H1 (cell line): ENCODE measurements around the gene CHCHD3. TPM values are rescaled to one million over a fixed set of nuclear protein-coding genes. Genes with fewer than 3 reads are reported as not detected.

ENCODE experiments used
- CTCF ChIA-PET: fragments of 300-600 bp; sonication (Branson Sonifier 250); formaldehyde crosslinking; loops from one replicate; lab custom pipeline; 2021; ENCODE audit not compliant: partially characterized antibody; lab: Charles Lee
- POLR2A ChIA-PET: fragments of 300-600 bp; sonication (Branson Sonifier 250); formaldehyde crosslinking; loops from one replicate; lab custom pipeline; 2021; ENCODE audit warnings: inconsistent platforms; ENCODE audit not compliant: partially characterized antibody; lab: Charles Lee
- DNase-seq, 2 experiments: peaks; one replicate each; pipeline versions ENCODE4 v3.0.0 to v3.0.0-alpha.2; 2010 to 2022; ENCODE audit warnings: low spot score in 2 of 2, low read depth in 1 of 2, mixed read lengths in 1 of 2
- FAIRE-seq: peaks from 2 replicates; lab custom pipeline; 2011; peaks lifted over from hg19 to GRCh38; lab: Jason Lieb, UNC
- H2AFZ ChIP-seq: 2 replicates; pipeline ENCODE4 v1.8.1; 2012; ENCODE audit warnings: low read length, inconsistent platforms
- H2AK5ac ChIP-seq: 2 replicates; pipeline ENCODE4 v1.6.1; 2013; ENCODE audit warnings: low read depth, low read length
- H2BK120ac ChIP-seq: replicated peaks from 2 replicates; pipeline ENCODE3; 2013; ENCODE audit warnings: low read depth, low read length, inconsistent platforms
- H2BK12ac ChIP-seq: 2 replicates; pipeline ENCODE4 v1.6.1; 2013; ENCODE audit warnings: low read depth, low read length
- H2BK15ac ChIP-seq: 2 replicates; pipeline ENCODE4 v1.6.1; 2013; ENCODE audit warnings: low read length
- H2BK20ac ChIP-seq: 2 replicates; pipeline ENCODE4 v1.6.1; 2013; ENCODE audit warnings: low read length
- H2BK5ac ChIP-seq: 2 replicates; pipeline ENCODE4 v1.6.1; 2013; ENCODE audit warnings: low read depth, low read length
- H3K14ac ChIP-seq: 2 replicates; pipeline ENCODE4 v1.6.1; 2013; ENCODE audit warnings: inconsistent platforms; ENCODE audit not compliant: insufficient read length
- H3K18ac ChIP-seq: 2 replicates; pipeline ENCODE4 v1.6.1; 2013; ENCODE audit warnings: low read length; ENCODE audit errors: extremely low read depth
- H3K23ac ChIP-seq: 2 replicates; pipeline ENCODE4 v1.6.1; 2013; ENCODE audit warnings: inconsistent platforms; ENCODE audit not compliant: insufficient read length
- H3K23me2 ChIP-seq: 2 replicates; pipeline ENCODE4 v1.6.1; 2013; ENCODE audit warnings: low read depth, low read length
- H3K27ac ChIP-seq: 2 replicates; pipeline ENCODE4 v1.6.1; 2011; ENCODE audit warnings: low read depth, low read length, inconsistent platforms
- H3K27me3 ChIP-seq, 4 experiments: replicated peaks in 1 of 4; 1 replicate in 1 of 4; 2 replicates in 3 of 4; pipeline versions ENCODE4 v1.6.1 to v1.8.1; 2011 to 2013; ENCODE audit warnings: low read length in 3 of 4, mild to moderate bottlenecking in 3 of 4, inconsistent platforms in 2 of 4, mixed read lengths in 2 of 4, moderate library complexity in 1 of 4; ENCODE audit not compliant: control insufficient read depth in 3 of 4, insufficient read depth in 3 of 4; ENCODE audit errors: extremely low read depth in 1 of 4
- H3K36me3 ChIP-seq, 4 experiments: 2 replicates each; pipeline versions ENCODE4 v1.6.1 to v1.8.1; 2011 to 2013; ENCODE audit warnings: mild to moderate bottlenecking in 4 of 4, low read length in 3 of 4, moderate library complexity in 2 of 4, control low read depth in 1 of 4, inconsistent platforms in 1 of 4; ENCODE audit not compliant: insufficient read depth in 4 of 4, control insufficient read depth in 2 of 4
- H3K4ac ChIP-seq: replicated peaks from 2 replicates; pipeline ENCODE3; 2013; ENCODE audit warnings: low read length, low read depth, mixed read lengths, inconsistent platforms; ENCODE audit not compliant: insufficient read length
- H3K4me1 ChIP-seq, 4 experiments: replicated peaks in 1 of 4; 1 replicate in 1 of 4; 2 replicates in 3 of 4; pipeline versions ENCODE4 v1.6.1 to v1.8.1; 2011 to 2013; ENCODE audit warnings: low read length in 3 of 4, inconsistent platforms in 2 of 4, mixed read lengths in 1 of 4; ENCODE audit not compliant: insufficient read depth in 4 of 4, control insufficient read depth in 3 of 4
- H3K4me2 ChIP-seq, 2 experiments: 2 replicates each; pipeline versions ENCODE4 v1.6.1 to v1.8.1; 2011 to 2013; ENCODE audit warnings: low read depth in 2 of 2, low read length in 2 of 2, control low read depth in 1 of 2, inconsistent platforms in 1 of 2, mild to moderate bottlenecking in 1 of 2; ENCODE audit not compliant: insufficient read depth in 1 of 2
- H3K4me3 ChIP-seq, 4 experiments: fragments of 200-600, 300-600 bp in 1 of 4; sonication (generic), shearing (Covaris generic), sonication (Bioruptor Twin) in 1 of 4; 2 replicates each; pipeline versions ENCODE4 v1.5.1 to v1.8.1; 2011 to 2016; ENCODE audit warnings: low read length in 4 of 4, low read depth in 3 of 4, control low read depth in 2 of 4, inconsistent platforms in 2 of 4, mild to moderate bottlenecking in 2 of 4, mixed read lengths in 1 of 4, moderate library complexity in 1 of 4; ENCODE audit not compliant: insufficient read depth in 2 of 4; ENCODE audit errors: extremely low read depth in 1 of 4
- H3K56ac ChIP-seq: replicated peaks from 2 replicates; pipeline ENCODE3; 2013; ENCODE audit warnings: low read depth, mild to moderate bottlenecking, mixed read lengths, low read length, inconsistent platforms; ENCODE audit not compliant: insufficient read length
- H3K79me1 ChIP-seq: 2 replicates; pipeline ENCODE4 v1.6.1; 2013; ENCODE audit warnings: low read depth, low read length, control low read depth
- H3K79me2 ChIP-seq, 2 experiments: 2 replicates each; pipeline versions ENCODE4 v1.6.1 to v1.8.1; 2012 to 2013; ENCODE audit warnings: low read length in 2 of 2, mild to moderate bottlenecking in 2 of 2, inconsistent platforms in 1 of 2; ENCODE audit not compliant: insufficient read depth in 2 of 2, control insufficient read depth in 1 of 2
- H3K9ac ChIP-seq, 4 experiments: replicated peaks in 1 of 4; 1 replicate in 1 of 4; 2 replicates in 3 of 4; pipeline versions ENCODE4 v1.6.1 to v1.8.1; 2011 to 2013; ENCODE audit warnings: low read depth in 3 of 4, low read length in 3 of 4, control low read depth in 2 of 4, mild to moderate bottlenecking in 2 of 4, moderate library complexity in 2 of 4, inconsistent platforms in 1 of 4; ENCODE audit errors: extremely low read depth in 1 of 4
- H3K9me3 ChIP-seq, 2 experiments: 2 replicates each; pipeline versions ENCODE4 v1.6.1 to v1.8.1; 2012 to 2013; ENCODE audit warnings: mild to moderate bottlenecking in 2 of 2, moderate library complexity in 2 of 2, control low read depth in 1 of 2, inconsistent platforms in 1 of 2, low read depth in 1 of 2, low read length in 1 of 2, mixed read lengths in 1 of 2; ENCODE audit not compliant: insufficient read depth in 2 of 2
- H4K20me1 ChIP-seq, 2 experiments: replicated peaks in 1 of 2; 2 replicates each; pipeline versions ENCODE3 to v1.8.1; 2011 to 2013; ENCODE audit warnings: inconsistent platforms in 2 of 2, low read length in 2 of 2, mild to moderate bottlenecking in 1 of 2; ENCODE audit not compliant: insufficient read depth in 2 of 2, control insufficient read depth in 1 of 2
- H4K5ac ChIP-seq: 2 replicates; pipeline ENCODE4 v1.6.1; 2013; ENCODE audit warnings: low read length, low read depth, mixed read lengths, inconsistent platforms; ENCODE audit not compliant: insufficient read length
- H4K8ac ChIP-seq: 2 replicates; pipeline ENCODE4 v1.8.0; 2013; ENCODE audit warnings: mild to moderate bottlenecking, moderate library complexity, low read length, inconsistent platforms; ENCODE audit not compliant: insufficient read depth; ENCODE audit errors: extremely low read depth
- H4K91ac ChIP-seq: replicated peaks from 2 replicates; pipeline ENCODE3; 2013; ENCODE audit warnings: low read length, mixed read lengths, inconsistent platforms; ENCODE audit not compliant: insufficient read length
- ASH2L ChIP-seq: fragments of 200-600, 300-600 bp; sonication (generic); IDR thresholded peaks from one replicate; pipeline ENCODE4 v1.7.1; 2017; ENCODE audit warnings: low read length
- BCL11A ChIP-seq, 2 experiments: IDR thresholded peaks; one replicate each; pipeline ENCODE4 v1.6.1; 2011; ENCODE audit warnings: low read depth in 2 of 2, low read length in 2 of 2, mild to moderate bottlenecking in 2 of 2
- FOSL1 ChIP-seq: IDR thresholded peaks from 2 replicates; pipeline ENCODE4 v1.6.1; 2011; ENCODE audit warnings: mild to moderate bottlenecking, low read depth, low read length, moderate library complexity; ENCODE audit not compliant: insufficient read depth
- HDAC2 ChIP-seq, 2 experiments: fragments of 300-600 bp in 1 of 2; sonication (generic) in 1 of 2; IDR thresholded peaks; 2 replicates each; pipeline ENCODE4 v1.6.1; 2011 to 2012; ENCODE audit warnings: low read depth in 2 of 2, low read length in 2 of 2, mild to moderate bottlenecking in 2 of 2, moderate library complexity in 2 of 2, borderline replicate concordance in 1 of 2, inconsistent platforms in 1 of 2
- KDM4A ChIP-seq: IDR thresholded peaks from one replicate; pipeline ENCODE4 v1.7.1; 2012; ENCODE audit warnings: low read depth, mild to moderate bottlenecking, moderate library complexity, low read length, inconsistent platforms; ENCODE audit not compliant: severe bottlenecking
- RBBP5 ChIP-seq: IDR thresholded peaks from 2 replicates; pipeline ENCODE4 v1.7.1; 2012; ENCODE audit warnings: low read depth, mild to moderate bottlenecking, inconsistent platforms, low read length, moderate library complexity, borderline replicate concordance
- SRF ChIP-seq: IDR thresholded peaks from 2 replicates; pipeline ENCODE4 v1.6.1; 2011; ENCODE audit warnings: mild to moderate bottlenecking, low read depth, low read length, moderate library complexity
- TAF1 ChIP-seq: IDR thresholded peaks from 2 replicates; pipeline ENCODE4 v1.6.1; 2011; ENCODE audit warnings: mild to moderate bottlenecking, low read depth, low read length
- TBP ChIP-seq: IDR thresholded peaks from 2 replicates; pipeline ENCODE4 v1.6.1; 2011; ENCODE audit warnings: low read depth, low read length, improper control_type of control experiment
- TEAD4 ChIP-seq: IDR thresholded peaks from 2 replicates; pipeline ENCODE4 v1.6.1; 2012; ENCODE audit warnings: low read depth, low read length, inconsistent platforms, mixed read lengths
- WGBS, 2 experiments: shearing (Covaris generic) in 1 of 2; methylation state at CpG; one replicate each; pipeline versions ENCODE4 v1.1.6 to v1.1.7; 2013 to 2015; ENCODE audit warnings: low lambda C conversion rate in 2 of 2, mixed read lengths in 2 of 2, inconsistent platforms in 1 of 2, low coverage in 1 of 2, missing lambda C conversion rate in 1 of 2; ENCODE audit not compliant: insufficient replicate concordance in 2 of 2, insufficient coverage in 1 of 2, insufficient read length in 1 of 2; ENCODE audit errors: extremely low coverage in 1 of 2, missing lambda C conversion rate in 1 of 2; 5-methylcytosine and 5-hydroxymethylcytosine counted together
- polyA plus RNA-seq, 7 experiments: library from polyadenylated mRNA; depleted of rRNA in 3 of 7; stranded (reverse) in 5 of 7; unstranded in 2 of 7; fragments of >200 nt in 5 of 7; fragments of 200-250 nt in 2 of 7; gene quantifications; 1 replicate in 5 of 7; 2 replicates in 1 of 7; 4 replicates in 1 of 7; pipeline versions ENCODE4 v1.2.1 to v1.2.3, GENCODE V29; 2011 to 2013; ENCODE audit warnings: missing spikeins in 2 of 7, mixed read lengths in 2 of 7
- total RNA-seq: library from RNA; stranded (reverse); fragmentation: NEBNext Ultra II Directional; extraction: Animal tissue kit (Norgen Biotek cat#: 25700); gene quantifications from 2 replicates; pipeline ENCODE4 v1.2.1, GENCODE V29; 2021
- TF ChIP-seq, protein P1 (sequence below): IDR thresholded peaks from 2 replicates; pipeline ENCODE4 v1.6.1; 2012; ENCODE audit warnings: inconsistent platforms

Gene CHCHD3
- total and polyA plus RNA-seq, 2 of the 8 experiments (the other 6 are each of a cell fraction or from before 2014, with no cell fraction given): 42.9 to 137 TPM

DNA sequence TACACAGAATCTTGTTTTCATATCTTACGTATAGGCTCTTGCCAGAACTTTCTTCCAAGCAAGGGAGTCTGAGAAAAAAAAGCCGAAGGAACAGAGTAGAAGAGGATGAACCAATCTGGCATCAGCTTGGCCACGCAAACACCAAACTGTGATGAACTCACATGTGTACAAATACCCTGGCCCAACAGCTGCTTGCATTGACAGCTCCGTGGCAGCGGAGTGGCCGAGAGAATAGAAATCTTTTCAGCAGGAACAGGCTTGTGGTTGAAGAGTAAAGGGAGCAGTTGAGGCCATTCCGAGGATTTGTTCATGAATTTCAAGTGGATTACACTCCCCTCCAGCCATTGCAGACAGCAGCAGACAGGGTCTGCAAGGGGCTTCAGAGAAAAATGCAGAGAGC is 331.8 kb downstream of the CHCHD3 start:
- CTCF ChIA-PET: no interaction called here
- no peak for TF ChIP-seq TEAD4
- no peak for TF ChIP-seq FOSL1
- no peak for TF ChIP-seq HDAC2 (IDR thresholded peaks at IDR 0.05; ENCODE audit: borderline replicate concordance in 1 of 2, low read depth in 2 of 2, low read length in 2 of 2)
- TF ChIP-seq ASH2L: no peak
- TF ChIP-seq, protein P1, sequence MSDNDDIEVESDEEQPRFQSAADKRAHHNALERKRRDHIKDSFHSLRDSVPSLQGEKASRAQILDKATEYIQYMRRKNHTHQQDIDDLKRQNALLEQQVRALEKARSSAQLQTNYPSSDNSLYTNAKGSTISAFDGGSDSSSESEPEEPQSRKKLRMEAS: no peak
- no peak for TF ChIP-seq SRF
- no peak for TF ChIP-seq RBBP5
- no peak for TF ChIP-seq TAF1
- no peak for TF ChIP-seq KDM4A
- TF ChIP-seq BCL11A (IDR thresholded peaks at IDR 0.05; ENCODE audit: low read depth in 2 of 2, low read length in 2 of 2): no peak
- no peak for TF ChIP-seq TBP

More for the DNA sequence above, 331.8 kb downstream of the CHCHD3 start:
- Histone ChIP-seq H2BK5ac (no peak overlapping the region), H2BK12ac (0 out of 2 replicates have a peak overlapping the region, but pooled peaks have one; percentile 39), H3K36me3 (no peaks in the 10 kb centered on the region), H3K18ac (no peak overlapping the region; the same call in 1 of the 2 replicates), H3K56ac (no peak overlapping the region), H3K23me2 (no peaks in the 10 kb centered on the region), H3K79me2 (no peaks in the 10 kb centered on the region), H3K9me3 (no peaks in the 10 kb centered on the region), H2AFZ (no peak overlapping the region), H3K4me2 (0 out of 4 replicates have a peak overlapping the region, but pooled peaks of 1 of the 2 experiments have one; percentile 15), H2AK5ac (no peak overlapping the region), H2BK20ac (no peak overlapping the region), H4K5ac (no peak overlapping the region), H3K4me3 (no peak overlapping the region), H2BK120ac (no peak overlapping the region), H4K20me1 (no peaks in the 10 kb centered on the region), H3K79me1 (no peaks in the 10 kb centered on the region), H3K9ac (no peak overlapping the region; a peak in 1 of 7 replicates), H2BK15ac (no peak overlapping the region), H4K8ac (no peak overlapping the region), H3K23ac (no peak overlapping the region), H3K14ac (no peak overlapping the region), H3K27ac (no peak overlapping the region), H4K91ac (no peak overlapping the region), H3K27me3 (no peaks in the 10 kb centered on the region), H3K4me1 (peaks cover 2 to 6% (median 5%) of the 10 kb centered on the region in 4 experiments; a peak in 6 of 7 replicates), H3K4ac (no peak overlapping the region)
- 85% methylated on average over 7 of the region's 7 CpGs; no CpG with 5 or more reads in 1 of the 2 experiments for WGBS, 2 experiments
- no peak for FAIRE-seq
- POLR2A ChIA-PET: no interaction called here
- DNase-seq: no peak
